Body of pancreas (tissue), 4 donors: Measurements from ENCODE around the gene EIF4E1B. TPM values are rescaled to one million over a fixed set of nuclear protein-coding genes. Genes with fewer than 3 reads are reported as not detected.

Experiments
- ATAC-seq: fragments of 150-250 bp; one replicate; pipeline ENCODE4 v1.9.1; 2016
- DNase-seq, 4 donors: peaks; one replicate each; pipeline ENCODE4 v3.0.0-alpha.2; 2019
- H3K27ac ChIP-seq, 4 donors: fragments of 200-600 bp; sonication (generic); 1 replicate in 3 of 4; 2 replicates in 1 of 4; pipeline versions ENCODE4 v1.5.1 to v1.6.1; 2016 to 2019; ENCODE audit warnings: mild to moderate bottlenecking in 1 of 4, mixed read lengths in 1 of 4, moderate library complexity in 1 of 4
- H3K27me3 ChIP-seq, 2 donors: fragments of 200-600 bp; sonication (generic); one replicate each; pipeline ENCODE4 v1.6.0; 2016; ENCODE audit warnings: mild to moderate bottlenecking in 1 of 2
- H3K36me3 ChIP-seq, 2 donors: fragments of 200-600 bp; sonication (generic); replicated peaks in 1 of 2; 2 replicates each; pipeline ENCODE4 v1.5.1; 2016; ENCODE audit warnings: low read depth in 2 of 2; ENCODE audit not compliant: insufficient read depth in 1 of 2
- H3K4me1 ChIP-seq: fragments of 200-600 bp; sonication (generic); one replicate; pipeline ENCODE4 v1.6.0; 2016
- H3K4me3 ChIP-seq, 2 donors: fragments of 200-600 bp; sonication (generic); 1 replicate in 1 of 2; 2 replicates in 1 of 2; pipeline ENCODE4 v1.5.1; 2016 to 2019
- H3K9me3 ChIP-seq, 3 donors: fragments of 200-600 bp; sonication (generic); 1 replicate in 2 of 3; 2 replicates in 1 of 3; pipeline ENCODE4 v1.5.1; 2016
- CTCF ChIP-seq, 7 experiments: fragments of 450-650 bp in 4 of 7; fragments of 200-600 bp in 3 of 7; sonication (generic) in 3 of 7; IDR thresholded peaks; one replicate each; pipeline ENCODE4 v1.5.1; 2016 to 2019; ENCODE audit warnings: antibody characterized with exemption in 7 of 7
- POLR2A ChIP-seq, 3 donors: fragments of 450-650 bp; IDR thresholded peaks; one replicate each; pipeline ENCODE4 v1.6.1; 2016; ENCODE audit warnings: antibody characterized with exemption in 3 of 3, mild to moderate bottlenecking in 2 of 3
- WGBS, 2 donors: methylation state at CpG; one replicate each; pipeline ENCODE4 v1.1.5; 2017; 5-methylcytosine and 5-hydroxymethylcytosine counted together
- intact Hi-C: fragments of 100-400 bp; cut with DNase I; formaldehyde crosslinking; loops from one replicate; pipeline ENCODE4 v1.15.1; 2023
- total RNA-seq, 2 donors: library from RNA; depleted of rRNA; stranded (reverse); fragments of >200 nt; gene quantifications; one replicate each; pipeline ENCODE4 v1.1.0, GENCODE V29; 2016

Gene EIF4E1B
- total RNA-seq, 2 donors from 2014 or later, result 0.26 to 11.5 TPM

GRCh38 chr5:176691524-176691923 lies 61.0 kb downstream of the EIF4E1B start:
- TF ChIP-seq POLR2A (IDR thresholded peaks at IDR 0.05), result no peak
- no peak for TF ChIP-seq CTCF (IDR thresholded peaks at IDR 0.05)
- Histone ChIP-seq H3K9me3 (no peaks in the 10 kb centered on the region), H3K27ac (no peak overlapping the region), H3K27me3 (no peaks in the 10 kb centered on the region), H3K4me1 (peaks cover 9% of the 10 kb centered on the region), H3K4me3 (no peak overlapping the region), H3K36me3 (no peaks in the 10 kb centered on the region)
- DNase-seq, result no peak
- intact Hi-C loops, result no loop called here
- WGBS, 2 donors, result 71 to 90% methylated on average over 1 of the region's 1 CpG
- ATAC-seq, result no peak

- TF ChIP-seq POLR2A (IDR thresholded peaks at IDR 0.05), result no peak
- no peak for TF ChIP-seq CTCF (IDR thresholded peaks at IDR 0.05)
These were observed 61.9 kb downstream of the EIF4E1B start for GRCh38 chr5:176692326-176692725.

GRCh38 chr5:176692839-176693476 lies 62.5 kb downstream of the EIF4E1B start:
- 2 to 6% methylated on average over 13 of the region's 13 CpGs for WGBS, 2 donors
- no peaks in the 10 kb centered on the region for H3K36me3 ChIP-seq
- H3K9me3 ChIP-seq, result no peaks in the 10 kb centered on the region
- intact Hi-C loops, result no loop called here
- ATAC-seq (no peak), DNase-seq (peak in 1 of 4 donors; percentile 10)
- no peak for TF ChIP-seq POLR2A (IDR thresholded peaks at IDR 0.05)
- TF ChIP-seq CTCF (IDR thresholded peaks at IDR 0.05), result no peak
- H3K27ac ChIP-seq, result no peak overlapping the region
- no peak overlapping the region for H3K4me3 ChIP-seq
- peaks cover 9% of the 10 kb centered on the region for H3K4me1 ChIP-seq
- no peaks in the 10 kb centered on the region for H3K27me3 ChIP-seq

More at GRCh38 chr5:176692326-176692725, 61.9 kb downstream of the EIF4E1B start:
- DNase-seq (no peak), ATAC-seq (no peak)
- H3K4me1 ChIP-seq, result peaks cover 9% of the 10 kb centered on the region
- H3K27me3 ChIP-seq, result no peaks in the 10 kb centered on the region
- 55 to 66% methylated on average over 5 of the region's 5 CpGs for WGBS, 2 donors
- H3K4me3 ChIP-seq, result no peak overlapping the region
- H3K36me3 ChIP-seq, result no peaks in the 10 kb centered on the region
- intact Hi-C loops, result no loop called here
- no peak overlapping the region for H3K27ac ChIP-seq
- H3K9me3 ChIP-seq, result no peaks in the 10 kb centered on the region

- 24 to 28% methylated on average over 13 of the region's 13 CpGs for WGBS, 2 donors
These were observed 63.0 kb downstream of the EIF4E1B start for GRCh38 chr5:176693477-176693851.

More at GRCh38 chr5:176693477-176693851, 63.0 kb downstream of the EIF4E1B start:
- TF ChIP-seq POLR2A (IDR thresholded peaks at IDR 0.05) (no peak), CTCF (IDR thresholded peaks at IDR 0.05) (no peak)
- H3K9me3 ChIP-seq, result no peaks in the 10 kb centered on the region
- H3K27ac ChIP-seq, result no peak overlapping the region
- no peak for ATAC-seq
- intact Hi-C loops, result no loop called here
- H3K27me3 ChIP-seq, result no peaks in the 10 kb centered on the region
- H3K36me3 ChIP-seq, result no peaks in the 10 kb centered on the region
- H3K4me1 ChIP-seq, result peaks cover 9% of the 10 kb centered on the region
- no peak overlapping the region for H3K4me3 ChIP-seq
- peak in 1 of 4 donors; percentile 8 for DNase-seq
